ENCODE measurements around the gene SYT1. TPM values are rescaled to one million over a fixed set of nuclear protein-coding genes. Genes with fewer than 3 reads are reported as not detected.

SYT1 gene
- total and polyA plus RNA-seq, 2 of the 8 experiments (the other 6 are each of a cell fraction or from before 2014, with no cell fraction given) = 11.0 to 34.6 TPM

- no peak overlapping the region for H3K56ac ChIP-seq (replicated peaks; ENCODE audit: insufficient read length, low read depth, low read length)
- no peak overlapping the region for H4K91ac ChIP-seq (replicated peaks; ENCODE audit: insufficient read length, low read length)
- H3K9ac ChIP-seq (replicated peaks in 1 of 4; ENCODE audit: extremely low read depth in 1 of 4, low read depth in 3 of 4, low read length in 3 of 4) = no peak overlapping the region
- no peaks in the 10 kb centered on the region; the same call in 1 of the 2 replicates for H3K79me1 ChIP-seq (ENCODE audit: low read depth, low read length)
- H3K18ac ChIP-seq (ENCODE audit: extremely low read depth, low read length) = no peak overlapping the region
- no peak overlapping the region for H3K14ac ChIP-seq (ENCODE audit: insufficient read length)
- no peak overlapping the region for H2BK5ac ChIP-seq (ENCODE audit: low read depth, low read length)
- H2BK120ac ChIP-seq (replicated peaks; ENCODE audit: low read depth, low read length) = no peak overlapping the region
- H4K8ac ChIP-seq (ENCODE audit: extremely low read depth, insufficient read depth, low read length) = no peak overlapping the region
- POLR2A ChIA-PET (ENCODE audit: partially characterized antibody) = no interaction called here
- H3K4me1 ChIP-seq (replicated peaks in 1 of 4; ENCODE audit: control insufficient read depth in 3 of 4, insufficient read depth in 4 of 4, low read length in 3 of 4) = peaks cover 0 to 4% (median 0%) of the 10 kb centered on the region in 4 experiments; a peak in 1 of 7 replicates
- H2BK15ac ChIP-seq (ENCODE audit: low read length) = no peak overlapping the region
- H3K79me2 ChIP-seq (ENCODE audit: control insufficient read depth in 1 of 2, insufficient read depth in 2 of 2, low read length in 2 of 2) = no peaks in the 10 kb centered on the region; a peak in 1 of 4 replicates
- H2BK12ac ChIP-seq (ENCODE audit: low read depth, low read length) = no peak overlapping the region
- H3K4ac ChIP-seq (replicated peaks; ENCODE audit: insufficient read length, low read depth, low read length) = no peak overlapping the region
- no peak overlapping the region for H3K4me3 ChIP-seq (ENCODE audit: extremely low read depth in 1 of 4, insufficient read depth in 2 of 4, low read depth in 3 of 4, low read length in 4 of 4)
- H2AK5ac ChIP-seq (ENCODE audit: low read depth, low read length) = no peak overlapping the region
- no peaks in the 10 kb centered on the region for H3K36me3 ChIP-seq (ENCODE audit: control insufficient read depth in 2 of 4, insufficient read depth in 4 of 4, low read length in 3 of 4)
- DNase-seq (ENCODE audit: low read depth in 1 of 2, low spot score in 2 of 2) (no peak), FAIRE-seq (no peak)
- CTCF ChIA-PET (ENCODE audit: partially characterized antibody) = interaction anchor here (1.2 kb wide), 1 partner anchor 10 kb away, joined by 4 read pairs; no protein-coding TSS in a partner anchor
- no peak overlapping the region for H2BK20ac ChIP-seq (ENCODE audit: low read length)
- no peak overlapping the region for H3K27ac ChIP-seq (ENCODE audit: low read depth, low read length)
- no peak overlapping the region for H2AFZ ChIP-seq (ENCODE audit: low read length)
- H3K23me2 ChIP-seq (ENCODE audit: low read depth, low read length) = no peaks in the 10 kb centered on the region; the same call in 1 of the 2 replicates
- H3K4me2 ChIP-seq (ENCODE audit: insufficient read depth in 1 of 2, low read depth in 2 of 2, low read length in 2 of 2) = no peak overlapping the region
- H4K20me1 ChIP-seq (replicated peaks in 1 of 2; ENCODE audit: control insufficient read depth in 1 of 2, insufficient read depth in 2 of 2, low read length in 2 of 2) = no peaks in the 10 kb centered on the region
- no peaks in the 10 kb centered on the region for H3K9me3 ChIP-seq (ENCODE audit: insufficient read depth in 2 of 2, low read depth in 1 of 2, low read length in 1 of 2)
- no peaks in the 10 kb centered on the region for H3K27me3 ChIP-seq (replicated peaks in 1 of 4; ENCODE audit: control insufficient read depth in 3 of 4, extremely low read depth in 1 of 4, insufficient read depth in 3 of 4, low read length in 3 of 4)
- no peak overlapping the region for H4K5ac ChIP-seq (ENCODE audit: insufficient read length, low read depth, low read length)
- H3K23ac ChIP-seq (ENCODE audit: insufficient read length) = no peak overlapping the region
- TF ChIP-seq BACH1 (IDR thresholded peaks at IDR 0.05; ENCODE audit: low read length) = no peak
- no peak for TF ChIP-seq CHD2 (IDR thresholded peaks at IDR 0.05; ENCODE audit: low read length)
- TF ChIP-seq YY1 (IDR thresholded peaks at IDR 0.05; ENCODE audit: low read depth, low read length) = no peak
- no peak for TF ChIP-seq SRF (IDR thresholded peaks at IDR 0.05; ENCODE audit: low read depth, low read length)
- no peak for TF ChIP-seq TAF1 (IDR thresholded peaks at IDR 0.05; ENCODE audit: low read depth, low read length)
- no peak for TF ChIP-seq EZH2 (IDR thresholded peaks at IDR 0.05; ENCODE audit: low read depth, low read length, severe bottlenecking)
These were observed 203.4 kb downstream of the SYT1 start for GRCh38 chr12:79067977-79068376.

Measured in H1 (cell line).